GM21390 (cell line): ENCODE measurements around the gene RHOB.

Experiments
- ATAC-seq: cut with Tn5 transposase; IDR thresholded peaks from one replicate; pipeline ENCODE4 v1.9.1; 2021; ENCODE audit not compliant: unreplicated experiment

The RHOB gene

DNA sequence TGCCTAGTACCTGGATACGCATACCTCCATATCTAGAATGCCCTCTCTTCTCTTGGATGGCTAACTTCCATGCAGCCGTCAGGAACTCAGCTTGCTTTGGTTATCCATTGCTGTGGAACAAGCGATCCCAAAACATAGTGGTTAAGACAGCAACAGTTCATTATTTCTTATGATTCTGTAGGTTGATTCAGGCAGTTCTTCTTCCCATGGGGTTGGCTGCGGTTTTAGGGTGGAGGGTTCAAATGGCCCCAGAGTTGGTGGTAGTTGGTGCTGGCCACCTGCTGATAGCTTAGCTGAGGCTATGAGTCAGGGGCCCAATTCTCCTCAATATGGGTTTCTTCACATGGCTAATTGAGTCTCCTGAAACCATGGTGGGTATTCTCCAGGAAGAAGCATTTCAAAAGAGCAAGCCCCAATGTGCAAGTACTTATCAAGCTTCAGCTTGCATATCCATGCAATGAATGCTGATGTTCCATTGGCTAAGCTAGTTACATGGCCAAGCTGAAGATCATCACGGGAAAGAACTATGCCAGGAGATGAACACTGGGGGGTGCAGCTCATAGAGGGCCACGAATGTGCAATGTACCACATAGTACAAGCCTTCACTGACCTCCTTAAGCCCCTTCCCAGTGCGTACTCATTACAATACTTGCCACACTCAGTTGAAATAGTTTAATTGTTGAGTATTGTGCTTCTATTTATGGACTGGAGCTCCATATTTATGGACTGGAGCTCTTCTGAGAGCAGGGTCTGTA, 10.0 kb upstream of the RHOB start:
- ATAC-seq = no peak

DNA sequence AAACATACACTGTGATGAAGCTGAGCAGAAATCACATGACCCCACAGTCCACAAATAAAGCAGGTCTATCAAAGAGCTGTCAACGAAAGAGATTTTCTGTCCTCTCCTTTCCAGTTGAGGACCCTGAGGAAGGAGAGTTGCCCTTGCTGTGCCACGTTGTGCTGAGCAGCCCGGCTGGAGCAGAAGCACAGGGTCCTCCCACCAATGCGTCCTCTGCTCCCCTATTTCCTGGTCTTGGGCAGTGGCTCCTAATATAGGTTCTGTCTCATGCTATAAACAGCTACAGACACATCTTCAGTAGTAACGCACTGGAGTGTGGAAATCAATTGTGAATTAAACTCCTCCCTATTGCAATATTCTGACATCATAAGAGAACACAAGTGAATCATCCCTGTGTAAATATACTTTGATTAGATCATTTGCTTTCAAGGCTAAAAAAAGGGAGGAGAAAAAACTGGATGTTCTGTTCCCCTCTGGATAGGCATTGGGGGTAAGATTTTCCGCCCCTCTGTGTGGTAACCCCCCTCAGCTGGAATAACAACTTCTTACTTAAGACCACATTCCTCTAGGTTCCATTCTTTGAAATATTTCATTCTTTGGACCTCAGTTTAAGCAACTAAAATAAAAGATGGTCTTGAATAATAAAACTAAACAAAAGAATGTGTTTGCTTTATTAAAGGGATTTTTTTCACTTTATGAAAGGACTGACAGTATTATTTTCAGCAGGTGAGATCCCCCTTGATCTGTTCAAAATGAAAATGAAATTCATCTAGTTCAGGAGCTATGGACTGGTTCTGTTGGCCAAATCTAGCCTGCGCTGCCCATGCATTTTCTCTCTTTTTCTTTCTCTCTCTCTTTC, 8.3 kb upstream of the RHOB start:
- ATAC-seq = no peak

DNA sequence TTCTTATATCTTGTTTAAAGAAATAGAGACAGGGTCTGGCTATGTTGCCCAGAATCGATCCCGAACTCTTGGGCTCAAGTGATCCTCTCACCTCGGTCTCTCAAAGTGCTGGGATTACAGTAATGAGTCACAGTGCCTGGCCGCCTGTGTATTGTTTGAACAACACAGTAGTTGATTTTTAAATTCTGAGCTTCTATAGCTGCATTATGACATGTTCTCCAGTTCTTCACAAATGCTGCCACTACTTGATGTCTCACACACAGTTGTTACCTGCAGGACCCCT, 7.7 kb upstream of the RHOB start:
- no peak for ATAC-seq

DNA sequence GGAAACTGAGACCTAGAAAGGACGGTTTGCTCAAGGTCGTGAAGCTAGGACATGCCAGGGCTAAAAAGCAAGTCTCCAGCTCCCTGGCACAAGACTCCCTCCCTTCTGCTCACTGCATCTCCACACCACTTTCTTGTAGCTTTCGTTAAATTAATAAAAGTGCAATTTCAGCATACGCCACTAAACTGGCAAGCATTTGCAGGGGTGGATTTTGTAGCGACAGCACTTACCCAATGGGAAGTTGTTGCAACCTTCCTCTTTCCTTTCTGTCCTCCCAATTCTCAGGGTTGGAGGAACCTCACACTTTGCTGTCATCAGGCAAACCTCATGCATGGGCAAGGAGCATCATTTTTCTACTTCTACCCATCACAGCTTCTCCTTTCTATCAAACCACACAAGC, 7.4 kb upstream of the RHOB start:
- no peak for ATAC-seq

DNA sequence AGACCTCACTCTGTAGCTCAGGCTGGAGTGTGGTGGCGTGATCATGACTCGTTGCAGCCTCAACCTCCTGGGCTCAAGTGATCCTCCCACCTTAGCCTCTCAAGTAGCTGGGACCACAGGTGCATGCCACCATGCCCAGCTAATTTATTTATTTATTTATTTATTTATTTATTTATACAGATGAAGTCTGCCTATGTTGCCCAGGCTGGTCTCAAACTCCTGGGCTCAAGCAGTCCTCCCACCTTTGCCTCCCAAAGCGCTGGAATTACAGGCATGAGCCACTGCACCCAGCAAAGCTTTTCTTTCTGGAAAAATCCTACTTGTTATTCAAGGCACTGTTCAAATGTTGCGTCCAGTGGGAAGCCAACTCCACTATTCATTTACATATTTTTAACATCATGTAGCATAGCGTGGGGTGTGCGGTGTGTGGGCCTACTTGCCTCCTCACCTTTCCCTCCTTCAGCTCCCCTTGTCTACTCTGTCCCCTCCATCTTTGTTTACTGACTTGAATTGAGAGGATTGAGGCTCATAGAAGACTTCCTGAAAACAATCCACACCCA, 6.8 kb upstream of the RHOB start:
- ATAC-seq = no peak

DNA sequence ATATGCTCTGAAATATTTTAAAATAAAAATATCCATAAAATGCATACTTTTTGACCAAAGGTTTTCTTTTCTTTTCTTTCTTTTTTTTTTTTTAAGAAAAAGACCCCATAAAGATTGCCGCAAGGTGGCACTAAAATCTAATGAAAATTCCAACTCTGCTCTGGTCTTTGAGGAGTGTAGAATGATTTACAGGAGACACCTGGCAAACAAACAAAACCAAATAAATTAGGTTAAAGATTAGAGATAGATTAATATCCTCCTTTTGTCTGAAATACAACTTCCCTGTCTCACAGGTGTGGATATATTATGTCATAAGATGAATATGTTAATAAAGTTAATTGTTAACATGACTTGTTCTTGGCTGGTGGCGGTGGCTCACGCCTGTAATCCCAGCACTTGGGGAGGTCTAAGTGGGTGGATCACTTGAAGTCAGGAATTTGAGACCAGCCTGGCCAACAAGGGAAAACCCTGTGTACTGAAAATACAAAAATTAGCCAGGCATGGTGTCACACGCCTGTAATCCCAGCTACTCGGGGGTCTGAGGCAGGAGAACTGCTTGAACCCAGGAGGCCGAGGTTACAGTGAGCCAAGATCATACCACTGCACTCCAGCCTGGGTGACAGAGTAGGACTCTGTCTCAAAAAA, 3.5 kb upstream of the RHOB start:
- no peak for ATAC-seq

DNA sequence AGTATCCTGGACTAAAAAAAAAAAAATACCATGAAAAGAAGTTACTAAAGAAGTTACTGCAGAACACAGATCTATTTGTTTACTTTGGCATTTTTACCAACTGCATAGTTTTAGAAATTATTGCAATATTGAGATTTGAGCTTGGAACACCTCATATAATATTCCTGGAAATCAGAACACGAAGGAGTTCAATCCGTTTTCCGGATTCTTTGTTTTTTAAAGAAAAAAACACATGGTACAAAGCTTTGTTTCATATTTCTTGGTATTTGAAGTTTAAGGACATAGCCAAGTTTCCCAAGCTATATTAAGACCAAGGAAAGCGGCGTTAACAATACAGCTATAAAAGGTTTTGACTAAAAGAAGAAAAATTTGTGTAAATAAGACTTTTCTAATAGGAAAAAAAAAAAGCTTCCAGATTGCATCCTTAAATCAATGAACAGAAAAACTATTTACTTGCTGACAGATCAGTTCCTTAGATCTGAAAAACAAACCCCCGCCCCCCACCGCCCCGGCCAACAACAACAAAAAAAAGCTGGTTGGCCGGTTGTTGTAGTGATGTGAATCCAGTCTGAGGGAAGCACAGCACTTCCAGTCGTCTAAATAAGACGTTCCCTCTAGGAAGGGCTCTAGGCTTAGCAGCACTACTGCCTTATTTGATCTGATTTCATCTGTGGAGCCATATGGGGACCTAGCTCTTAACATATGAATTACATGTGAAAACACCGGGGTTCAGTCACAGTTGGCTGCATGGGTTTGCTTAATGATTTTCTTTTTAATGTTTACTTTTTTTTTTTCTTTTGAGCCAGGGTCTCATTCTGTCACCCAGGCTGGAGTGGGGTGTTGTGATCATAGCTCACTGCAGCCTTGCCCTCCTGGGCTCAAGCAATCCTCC, 2.5 kb upstream of the RHOB start:
- no peak for ATAC-seq

DNA sequence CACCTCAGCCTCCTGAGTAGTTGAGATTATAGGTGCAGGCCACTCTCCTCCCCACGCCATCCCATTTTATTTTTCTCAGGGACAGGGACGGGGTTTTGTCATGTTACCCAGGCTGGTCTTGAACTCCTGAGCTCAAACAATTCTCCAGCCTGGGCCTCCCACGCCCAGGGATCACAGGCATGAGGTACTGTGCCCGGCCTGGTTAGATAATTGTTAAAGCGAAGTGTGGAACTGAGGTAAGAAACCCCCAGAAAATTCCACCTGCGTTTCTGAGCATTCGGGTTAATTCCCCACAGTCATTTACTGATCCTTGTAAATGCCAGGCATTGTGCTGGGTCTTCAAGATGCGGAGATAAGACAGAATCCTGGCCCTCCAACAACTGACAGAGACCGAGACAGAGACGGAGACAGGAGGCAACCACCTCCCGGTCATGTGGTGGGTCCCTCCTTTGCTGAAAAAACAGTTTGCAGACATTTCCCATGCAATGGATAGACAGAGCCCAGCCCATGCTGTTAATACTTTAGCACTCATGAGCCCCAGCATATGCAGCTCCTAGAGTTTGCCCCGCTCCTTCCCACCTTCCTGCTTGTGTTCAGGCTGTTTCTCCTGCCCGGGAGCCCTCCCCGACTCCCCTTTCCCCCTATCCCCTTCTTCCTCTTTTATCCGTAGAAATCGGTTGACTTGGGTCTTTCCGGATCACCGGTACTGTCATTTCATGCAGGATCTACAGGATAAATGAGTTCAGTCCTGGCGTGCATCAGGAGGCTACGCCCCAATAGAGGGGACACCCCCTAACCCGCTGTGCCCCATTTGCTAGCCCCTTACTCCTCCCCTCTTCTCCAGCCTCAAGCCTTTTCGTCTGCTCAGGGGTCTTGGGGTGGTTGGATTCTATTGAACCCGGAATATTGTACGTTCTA, 1.6 kb upstream of the RHOB start:
- no peak for ATAC-seq

DNA sequence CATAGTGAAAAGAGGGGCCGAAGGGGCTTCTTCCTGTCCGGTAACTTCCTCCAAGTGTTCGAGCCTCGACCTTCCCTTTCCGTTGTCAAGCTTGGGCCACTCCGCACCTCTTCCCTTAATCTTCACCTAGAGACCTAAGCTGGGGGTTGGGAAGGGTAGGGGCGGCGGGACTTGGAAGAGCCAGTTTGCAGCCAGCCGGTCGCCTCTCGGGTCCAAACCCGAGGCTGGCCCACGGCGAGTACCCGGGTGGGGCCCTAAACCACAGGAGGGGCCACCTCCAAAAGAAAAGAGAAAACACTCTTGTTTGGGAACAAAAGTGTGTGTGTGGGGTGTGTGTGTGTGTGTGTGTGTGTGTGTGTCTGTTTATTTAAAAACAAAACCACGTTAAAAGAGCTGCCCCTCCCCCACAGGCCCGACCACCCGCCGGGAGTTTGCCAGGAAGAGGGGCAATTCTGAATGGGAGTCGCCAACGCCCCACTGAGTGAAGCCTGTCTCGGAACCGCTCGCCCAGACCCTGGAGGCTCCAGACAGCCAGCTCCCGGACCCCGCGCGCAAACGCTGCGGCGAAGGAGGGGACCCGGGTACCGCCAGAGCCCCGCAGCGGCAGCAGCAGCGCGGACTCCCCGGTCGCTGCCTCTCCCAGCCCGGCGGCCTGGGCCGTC, 488 bp upstream of the RHOB start:
- no peak for ATAC-seq

DNA sequence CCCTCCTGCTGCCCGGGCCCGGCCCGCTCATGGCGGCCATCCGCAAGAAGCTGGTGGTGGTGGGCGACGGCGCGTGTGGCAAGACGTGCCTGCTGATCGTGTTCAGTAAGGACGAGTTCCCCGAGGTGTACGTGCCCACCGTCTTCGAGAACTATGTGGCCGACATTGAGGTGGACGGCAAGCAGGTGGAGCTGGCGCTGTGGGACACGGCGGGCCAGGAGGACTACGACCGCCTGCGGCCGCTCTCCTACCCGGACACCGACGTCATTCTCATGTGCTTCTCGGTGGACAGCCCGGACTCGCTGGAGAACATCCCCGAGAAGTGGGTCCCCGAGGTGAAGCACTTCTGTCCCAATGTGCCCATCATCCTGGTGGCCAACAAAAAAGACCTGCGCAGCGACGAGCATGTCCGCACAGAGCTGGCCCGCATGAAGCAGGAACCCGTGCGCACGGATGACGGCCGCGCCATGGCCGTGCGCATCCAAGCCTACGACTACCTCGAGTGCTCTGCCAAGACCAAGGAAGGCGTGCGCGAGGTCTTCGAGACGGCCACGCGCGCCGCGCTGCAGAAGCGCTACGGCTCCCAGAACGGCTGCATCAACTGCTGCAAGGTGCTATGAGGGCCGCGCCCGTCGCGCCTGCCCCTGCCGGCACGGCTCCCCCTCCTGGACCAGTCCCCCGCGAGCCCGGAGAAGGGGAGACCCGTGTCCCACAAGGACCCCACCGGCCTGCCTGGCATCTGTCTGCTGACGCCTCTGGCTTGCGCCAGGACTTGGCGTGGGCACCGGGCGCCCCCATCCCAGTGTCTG, 767 bp downstream of the RHOB start:
- no peak for ATAC-seq

DNA sequence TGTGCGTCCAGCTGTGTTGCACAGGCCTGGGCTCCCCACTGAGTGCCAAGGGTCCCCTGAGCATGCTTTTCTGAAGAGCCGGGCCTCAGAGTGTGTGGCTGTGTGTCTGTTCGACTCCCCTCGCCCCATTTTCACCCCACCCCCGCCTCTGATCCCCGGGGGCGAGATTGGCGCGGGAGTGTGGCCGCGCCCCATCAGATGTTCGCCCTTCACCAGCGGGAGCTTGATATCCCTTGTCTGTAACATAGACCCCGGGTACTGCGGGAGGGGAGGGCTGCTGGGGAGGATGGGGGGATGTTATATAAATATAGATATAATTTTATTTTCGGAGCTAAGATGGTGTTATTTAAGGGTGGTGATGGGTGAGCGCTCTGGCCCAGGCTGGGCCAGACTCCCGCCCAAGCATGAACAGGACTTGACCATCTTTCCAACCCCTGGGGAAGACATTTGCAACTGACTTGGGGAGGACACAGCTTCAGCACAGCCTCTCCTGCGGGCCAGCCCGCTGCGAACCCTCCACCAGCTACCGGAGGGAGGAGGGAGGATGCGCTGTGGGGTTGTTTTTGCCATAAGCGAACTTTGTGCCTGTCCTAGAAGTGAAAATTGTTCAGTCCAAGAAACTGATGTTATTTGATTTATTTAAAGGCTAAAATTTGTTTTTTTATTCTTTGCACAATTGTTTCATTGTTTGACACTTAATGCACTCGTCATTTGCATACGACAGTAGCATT, 1.5 kb downstream of the RHOB start:
- no peak for ATAC-seq

DNA sequence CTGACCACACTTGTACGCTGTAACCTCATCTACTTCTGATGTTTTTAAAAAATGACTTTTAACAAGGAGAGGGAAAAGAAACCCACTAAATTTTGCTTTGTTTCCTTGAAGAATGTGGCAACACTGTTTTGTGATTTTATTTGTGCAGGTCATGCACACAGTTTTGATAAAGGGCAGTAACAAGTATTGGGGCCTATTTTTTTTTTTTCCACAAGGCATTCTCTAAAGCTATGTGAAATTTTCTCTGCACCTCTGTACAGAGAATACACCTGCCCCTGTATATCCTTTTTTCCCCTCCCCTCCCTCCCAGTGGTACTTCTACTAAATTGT, 2.1 kb downstream of the RHOB start:
- no peak for ATAC-seq

DNA sequence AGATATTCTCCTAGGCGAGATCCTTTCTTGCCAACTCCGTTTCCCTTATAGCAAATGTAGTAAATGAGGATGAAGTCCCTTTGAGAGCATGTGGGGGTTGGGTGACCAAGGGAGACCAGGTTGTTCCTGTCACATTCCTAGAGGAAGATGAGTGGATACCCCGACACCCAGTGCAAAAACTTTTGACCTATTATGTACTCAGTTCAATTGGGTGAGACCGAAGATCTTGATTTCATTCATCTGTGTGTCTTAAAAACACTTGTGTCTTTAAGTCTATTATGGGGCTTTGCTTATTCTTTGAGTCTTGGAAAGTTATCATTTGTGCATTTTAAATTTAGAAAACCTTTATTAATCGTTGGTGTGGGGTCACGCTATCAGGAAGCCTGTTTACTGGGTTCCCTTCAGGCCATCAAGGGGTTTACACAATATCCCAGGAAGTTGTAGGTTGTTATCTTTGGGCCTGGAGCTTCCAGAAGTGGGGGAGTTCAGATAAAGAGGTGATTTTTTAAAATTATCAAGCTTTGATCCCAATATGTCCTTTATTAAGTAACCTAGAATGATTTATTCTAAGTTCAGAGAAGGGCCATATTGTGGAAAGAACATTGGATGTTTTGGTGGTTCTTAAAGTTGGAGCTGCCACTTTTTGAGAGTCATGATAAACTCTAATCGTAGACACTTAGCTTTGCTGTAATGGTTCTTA, 2.8 kb downstream of the RHOB start:
- no peak for ATAC-seq

DNA sequence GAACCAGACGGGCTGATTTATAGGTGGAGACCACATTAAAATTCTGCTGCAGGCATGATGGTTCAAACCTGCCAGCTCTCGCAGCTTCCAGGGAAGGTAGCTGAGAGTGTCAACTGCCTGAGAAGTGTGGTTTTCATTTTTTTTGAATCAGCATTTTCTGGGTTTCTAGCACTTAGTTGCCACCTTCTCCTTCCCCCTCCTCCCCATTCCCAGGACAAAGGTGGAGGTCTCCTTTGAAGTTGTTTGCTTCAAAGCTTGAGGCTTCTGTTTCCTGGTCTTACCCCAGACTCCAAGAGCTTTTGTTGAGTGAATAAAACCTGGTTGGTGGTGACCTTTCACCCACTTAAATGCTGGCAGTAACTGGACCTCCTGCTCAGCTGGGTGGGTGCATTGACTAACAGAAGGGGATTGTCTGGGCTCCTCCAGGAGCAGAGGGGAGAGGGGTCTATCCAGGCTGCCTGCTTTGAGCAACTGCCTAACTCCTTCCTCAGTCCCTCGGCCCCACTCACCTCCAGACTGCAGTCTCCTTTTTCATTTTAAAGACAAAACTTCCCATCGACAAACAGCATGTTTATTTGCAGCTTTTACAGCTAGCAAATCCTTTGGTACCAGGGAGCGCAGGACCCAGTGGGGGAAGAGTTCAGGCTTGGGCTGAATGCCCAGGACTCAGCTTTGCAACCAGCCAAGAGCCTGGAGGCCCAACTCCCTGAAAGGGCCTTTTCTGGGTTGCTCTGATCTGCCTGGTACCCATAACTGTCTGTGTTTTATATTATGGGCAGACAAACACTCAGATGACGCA, 3.5 kb downstream of the RHOB start:
- ATAC-seq = no peak

DNA sequence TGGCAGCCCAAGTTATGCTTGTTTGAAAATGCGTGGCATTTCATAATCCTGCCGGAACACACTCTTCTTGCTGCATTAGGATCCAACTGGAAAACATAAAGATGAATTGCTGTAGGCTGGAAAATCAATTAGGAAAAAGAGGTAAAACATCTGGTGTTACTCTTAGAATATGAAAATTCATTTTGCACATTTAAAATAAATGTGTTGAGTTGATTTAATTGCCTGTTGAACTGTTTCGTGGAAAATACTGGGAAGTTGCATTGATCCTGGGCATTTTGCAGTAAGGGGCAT, 4.1 kb downstream of the RHOB start:
- no peak for ATAC-seq

DNA sequence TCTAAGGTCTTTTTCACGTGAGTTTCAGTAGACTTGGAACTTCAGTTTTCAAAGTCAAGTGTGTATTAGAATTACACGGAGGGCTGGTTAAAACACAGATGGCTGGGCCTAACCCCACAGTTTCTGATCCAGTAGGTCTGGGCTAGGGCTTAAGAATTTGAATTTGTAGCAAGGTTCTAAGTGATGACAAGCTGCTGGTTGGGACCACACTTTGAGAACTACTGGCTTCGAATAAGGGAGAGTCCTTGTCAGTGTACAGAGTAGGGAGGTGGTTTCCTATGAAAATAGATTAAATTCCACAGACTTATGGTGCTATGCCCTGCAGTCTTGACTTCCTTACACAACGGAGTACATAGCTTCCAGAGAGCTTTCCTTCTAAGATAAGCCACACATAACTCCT, 4.5 kb downstream of the RHOB start:
- ATAC-seq = no peak
